Neuronal stem cell (in vitro differentiated cells): ENCODE data around the gene TBC1D25. TPM values are rescaled to one million over a fixed set of nuclear protein-coding genes. Genes with fewer than 3 reads are reported as not detected.

ENCODE experiments used
- DNase-seq: peaks from one replicate; pipeline ENCODE4 v3.0.0-alpha.2; 2013; ENCODE audit warnings: low spot score
- H2AFZ ChIP-seq: one replicate; pipeline ENCODE4 v1.6.1; 2013; ENCODE audit warnings: mild to moderate bottlenecking, low read length, inconsistent platforms
- H2AK5ac ChIP-seq: 2 replicates; pipeline ENCODE4 v1.6.1; 2013; ENCODE audit warnings: low read depth, mild to moderate bottlenecking, inconsistent platforms, low read length, moderate library complexity, mixed read lengths
- H2BK120ac ChIP-seq: 2 replicates; pipeline ENCODE4 v1.6.1; 2013; ENCODE audit warnings: low read depth, mild to moderate bottlenecking, inconsistent platforms, low read length, moderate library complexity, mixed read lengths
- H2BK12ac ChIP-seq: one replicate; pipeline ENCODE4 v1.6.1; 2013; ENCODE audit warnings: low read length, inconsistent platforms
- H2BK15ac ChIP-seq: 2 replicates; pipeline ENCODE4 v1.6.1; 2013; ENCODE audit warnings: mild to moderate bottlenecking, low read length, inconsistent platforms, mixed read lengths
- H2BK5ac ChIP-seq: one replicate; pipeline ENCODE4 v1.6.1; 2013; ENCODE audit warnings: inconsistent platforms, mild to moderate bottlenecking, low read length, moderate library complexity
- H3K14ac ChIP-seq: one replicate; pipeline ENCODE4 v1.6.1; 2013; ENCODE audit warnings: low read length, inconsistent platforms
- H3K18ac ChIP-seq: 2 replicates; pipeline ENCODE4 v1.6.1; 2013; ENCODE audit warnings: low read length, inconsistent platforms
- H3K23ac ChIP-seq: 2 replicates; pipeline ENCODE4 v1.6.1; 2013; ENCODE audit warnings: low read depth, mild to moderate bottlenecking, mixed read lengths, low read length, inconsistent platforms; ENCODE audit not compliant: poor library complexity
- H3K27ac ChIP-seq: replicated peaks from 3 replicates; pipeline ENCODE4 v1.5.1; 2013; ENCODE audit warnings: low read length, inconsistent platforms
- H3K27me3 ChIP-seq, 3 experiments: 2 replicates each; pipeline ENCODE4 v1.6.1; 2013; ENCODE audit warnings: low read length in 3 of 3, mild to moderate bottlenecking in 2 of 3, inconsistent platforms in 1 of 3, low read depth in 1 of 3, mixed read lengths in 1 of 3, moderate library complexity in 1 of 3; ENCODE audit not compliant: control insufficient read depth in 3 of 3, insufficient read depth in 3 of 3
- H3K36me3 ChIP-seq, 2 donors: replicated peaks in 1 of 2; 2 replicates each; pipeline ENCODE4 v1.6.1; 2013; ENCODE audit warnings: low read length in 2 of 2; ENCODE audit not compliant: control insufficient read depth in 2 of 2, insufficient read depth in 2 of 2
- H3K4ac ChIP-seq: 2 replicates; pipeline ENCODE4 v1.6.1; 2013; ENCODE audit warnings: inconsistent platforms, mild to moderate bottlenecking, low read length, moderate library complexity
- H3K4me1 ChIP-seq, 2 donors: 1 replicate in 1 of 2; 2 replicates in 1 of 2; pipeline ENCODE4 v1.6.1; 2013; ENCODE audit warnings: low read length in 2 of 2, low read depth in 1 of 2; ENCODE audit not compliant: control insufficient read depth in 2 of 2, insufficient read depth in 1 of 2
- H3K4me2 ChIP-seq: one replicate; pipeline ENCODE4 v1.6.1; 2013; ENCODE audit warnings: mild to moderate bottlenecking, low read length, inconsistent platforms; ENCODE audit not compliant: insufficient read depth, poor library complexity, severe bottlenecking
- H3K4me3 ChIP-seq, 2 donors: 2 replicates each; pipeline ENCODE4 v1.5.1; 2013; ENCODE audit warnings: low read length in 2 of 2, mild to moderate bottlenecking in 2 of 2, inconsistent platforms in 1 of 2, moderate library complexity in 1 of 2
- H3K79me1 ChIP-seq: one replicate; pipeline ENCODE4 v1.6.1; 2013; ENCODE audit warnings: low read depth, mild to moderate bottlenecking, inconsistent platforms, low read length, moderate library complexity
- H3K9ac ChIP-seq: one replicate; pipeline ENCODE4 v1.6.1; 2013; ENCODE audit warnings: mild to moderate bottlenecking, low read depth, low read length, inconsistent platforms; ENCODE audit not compliant: poor library complexity
- H3K9me3 ChIP-seq, 2 donors: replicated peaks in 1 of 2; 2 replicates each; pipeline versions ENCODE3 to v1.6.1; 2013; ENCODE audit warnings: low read length in 2 of 2, mild to moderate bottlenecking in 2 of 2, inconsistent platforms in 1 of 2, low read depth in 1 of 2, mixed read lengths in 1 of 2, moderate library complexity in 1 of 2; ENCODE audit not compliant: control insufficient read depth in 2 of 2, insufficient read depth in 1 of 2
- H4K8ac ChIP-seq: one replicate; pipeline ENCODE4 v1.6.1; 2013; ENCODE audit warnings: low read depth, mild to moderate bottlenecking, inconsistent platforms, low read length, moderate library complexity
- H4K91ac ChIP-seq: one replicate; pipeline ENCODE4 v1.6.1; 2013; ENCODE audit warnings: low read length, low read depth, mild to moderate bottlenecking, inconsistent platforms; ENCODE audit not compliant: poor library complexity
- WGBS, 2 donors: extraction: QIAGEN DNeasy Blood & Tissue Kit; methylation state at CpG; one replicate each; pipeline ENCODE4 v1.1.7; 2013; ENCODE audit warnings: missing lambda C conversion rate in 2 of 2, mixed read lengths in 1 of 2; ENCODE audit not compliant: insufficient read length in 2 of 2, insufficient replicate concordance in 1 of 2; ENCODE audit errors: extremely low coverage in 2 of 2; 5-methylcytosine and 5-hydroxymethylcytosine counted together
- small RNA-seq: library from polyadenylated mRNA; stranded (forward); fragments of <200 nt; extraction: miRNeasy Mini kit (QIAGEN cat#:217004); gene quantifications from one replicate; pipeline ENCODE3, GENCODE V24; 2013; ENCODE audit not compliant: insufficient read depth

TBC1D25 gene

GRCh38 chrX:48606091-48606490, 66.6 kb downstream of the TBC1D25 start:
- Histone ChIP-seq H3K9me3 (no peaks in the 10 kb centered on the region), H3K36me3 (peaks cover 4 to 36% of the 10 kb centered on the region in 2 donors), H3K4ac (no peak overlapping the region), H2BK120ac (no peak overlapping the region), H3K14ac (no peak overlapping the region), H3K4me3 (no peak overlapping the region), H2AFZ (no peak overlapping the region), H2BK15ac (no peak overlapping the region), H2AK5ac (no peak overlapping the region), H3K79me1 (no peaks in the 10 kb centered on the region), H3K9ac (no peak overlapping the region), H3K27ac (no peak overlapping the region), H3K4me1 (no peaks in the 10 kb centered on the region), H4K91ac (no peak overlapping the region), H3K4me2 (no peak overlapping the region), H3K18ac (no peak overlapping the region), H3K27me3 (no peaks in the 10 kb centered on the region), H2BK5ac (no peak overlapping the region), H2BK12ac (no peak overlapping the region), H4K8ac (no peak overlapping the region), H3K23ac (no peak overlapping the region)
- WGBS, 2 donors = no CpG with 5 or more reads among the region's 6 CpGs
- DNase-seq = no peak

DNA sequence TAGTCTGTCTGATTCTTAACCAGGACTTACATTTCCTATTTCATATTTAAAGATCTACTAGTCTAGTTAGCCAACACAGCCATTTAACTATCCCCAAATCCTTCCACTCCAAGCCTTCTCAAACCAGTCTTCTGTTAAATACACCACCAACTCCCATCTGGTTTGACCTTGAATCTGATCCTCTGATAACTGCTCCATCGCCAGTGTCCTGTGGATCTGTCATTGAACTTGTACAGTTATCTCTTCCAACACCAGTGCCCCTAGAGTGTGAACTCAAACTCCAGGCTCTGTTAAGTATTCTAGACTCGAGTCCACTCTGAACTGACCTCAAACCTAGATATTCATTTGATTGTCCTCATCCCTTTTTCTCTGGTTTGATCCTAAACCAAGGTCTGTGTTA, 72.2 kb downstream of the TBC1D25 start:
- Histone ChIP-seq H3K9me3 (no peaks in the 10 kb centered on the region), H2BK120ac (no peak overlapping the region), H4K91ac (no peak overlapping the region), H3K14ac (no peak overlapping the region), H3K4me1 (no peaks in the 10 kb centered on the region), H2BK15ac (no peak overlapping the region), H3K4me2 (no peak overlapping the region), H3K23ac (no peak overlapping the region), H4K8ac (no peak overlapping the region), H2AK5ac (no peak overlapping the region), H3K27me3 (no peaks in the 10 kb centered on the region), H3K9ac (no peak overlapping the region), H3K79me1 (no peaks in the 10 kb centered on the region), H3K36me3 (no peaks in the 10 kb centered on the region), H3K27ac (no peak overlapping the region), H2BK12ac (no peak overlapping the region), H3K18ac (no peak overlapping the region), H2AFZ (no peak overlapping the region), H3K4ac (no peak overlapping the region), H3K4me3 (no peak overlapping the region), H2BK5ac (no peak overlapping the region)
- no CpG with 5 or more reads among the region's 2 CpGs for WGBS, 2 donors
- DNase-seq = no peak

Small RNA genes within 50 kb of the gene (small RNA-seq; reads per million reads assigned to genes)
- gene MRPL32P1 = not detected
